BE2C (cell line): Measurements from ENCODE around the gene PARN.

ENCODE experiments used
- DNase-seq: peaks from one replicate; pipeline ENCODE4 v3.0.0-alpha.2; 2020
- H3K27me3 ChIP-seq: fragments of 250-450 bp; sonication (Bioruptor Pico); 2 replicates; pipeline ENCODE4 v1.5.1; 2020; ENCODE audit warnings: mild to moderate bottlenecking
- H3K36me3 ChIP-seq: fragments of 250-450 bp; sonication (Bioruptor Pico); 2 replicates; pipeline ENCODE4 v1.5.1; 2020; ENCODE audit warnings: mild to moderate bottlenecking
- H3K4me1 ChIP-seq: fragments of 250-450 bp; sonication (Bioruptor Pico); 2 replicates; pipeline ENCODE4 v1.5.1; 2020
- H3K4me3 ChIP-seq: 2 replicates; pipeline ENCODE4 v1.5.1; 2011; ENCODE audit warnings: low read depth, low read length
- H3K9me3 ChIP-seq: fragments of 250-450 bp; sonication (Bioruptor Pico); 2 replicates; pipeline ENCODE4 v1.5.1; 2020
- TF ChIP-seq, protein P1 (sequence below): IDR thresholded peaks from 2 replicates; pipeline ENCODE4 v1.5.1; 2012; ENCODE audit warnings: mild to moderate bottlenecking, low read depth, low read length

The PARN gene

DNA sequence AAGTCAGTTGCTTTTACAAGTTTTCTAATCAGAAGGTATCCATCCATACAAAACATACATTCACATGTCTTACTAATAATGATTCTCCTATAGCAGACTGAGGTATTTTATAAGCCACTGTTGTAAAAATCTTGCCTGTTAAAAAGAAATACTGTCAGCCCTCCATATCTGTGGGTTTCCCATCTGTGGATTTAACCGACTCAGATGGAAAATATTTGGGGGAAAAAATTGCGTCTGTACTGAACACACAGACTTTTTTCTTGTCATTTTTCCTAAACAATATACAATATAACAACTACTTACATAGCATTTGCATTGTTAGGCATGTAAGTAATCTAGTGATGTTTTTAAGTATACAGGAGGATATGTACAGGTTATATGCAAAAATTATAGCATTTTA lies 90.4 kb downstream of the PARN start:
- H3K4me1 ChIP-seq, result no peaks in the 10 kb centered on the region
- DNase-seq, result no peak
- H3K27me3 ChIP-seq, result no peaks in the 10 kb centered on the region
- H3K9me3 ChIP-seq, result no peaks in the 10 kb centered on the region
- no peaks in the 10 kb centered on the region for H3K36me3 ChIP-seq
- no peak overlapping the region for H3K4me3 ChIP-seq
- TF ChIP-seq, protein P1, sequence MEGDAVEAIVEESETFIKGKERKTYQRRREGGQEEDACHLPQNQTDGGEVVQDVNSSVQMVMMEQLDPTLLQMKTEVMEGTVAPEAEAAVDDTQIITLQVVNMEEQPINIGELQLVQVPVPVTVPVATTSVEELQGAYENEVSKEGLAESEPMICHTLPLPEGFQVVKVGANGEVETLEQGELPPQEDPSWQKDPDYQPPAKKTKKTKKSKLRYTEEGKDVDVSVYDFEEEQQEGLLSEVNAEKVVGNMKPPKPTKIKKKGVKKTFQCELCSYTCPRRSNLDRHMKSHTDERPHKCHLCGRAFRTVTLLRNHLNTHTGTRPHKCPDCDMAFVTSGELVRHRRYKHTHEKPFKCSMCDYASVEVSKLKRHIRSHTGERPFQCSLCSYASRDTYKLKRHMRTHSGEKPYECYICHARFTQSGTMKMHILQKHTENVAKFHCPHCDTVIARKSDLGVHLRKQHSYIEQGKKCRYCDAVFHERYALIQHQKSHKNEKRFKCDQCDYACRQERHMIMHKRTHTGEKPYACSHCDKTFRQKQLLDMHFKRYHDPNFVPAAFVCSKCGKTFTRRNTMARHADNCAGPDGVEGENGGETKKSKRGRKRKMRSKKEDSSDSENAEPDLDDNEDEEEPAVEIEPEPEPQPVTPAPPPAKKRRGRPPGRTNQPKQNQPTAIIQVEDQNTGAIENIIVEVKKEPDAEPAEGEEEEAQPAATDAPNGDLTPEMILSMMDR, result no peak

DNA sequence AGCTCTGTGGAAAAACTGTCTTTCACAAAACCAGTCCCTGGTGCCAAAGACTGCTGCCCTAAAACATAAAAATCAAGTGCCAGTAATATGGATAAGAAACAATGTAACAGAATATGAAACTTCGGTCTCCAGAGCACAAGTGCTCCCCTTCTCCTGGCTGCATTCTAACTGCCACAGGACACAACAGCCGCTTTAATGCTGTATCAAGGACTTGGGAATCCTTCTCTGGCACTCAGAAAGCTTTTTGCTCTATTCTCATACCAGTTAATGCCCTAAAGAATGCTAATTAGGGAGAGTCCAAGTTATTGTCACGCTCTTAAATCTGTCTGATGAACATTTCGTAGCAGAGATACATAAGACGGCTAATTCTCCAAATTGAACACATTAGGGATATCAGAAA lies 90.9 kb downstream of the PARN start:
- TF ChIP-seq, protein P1, result no peak
- H3K4me1 ChIP-seq, result no peaks in the 10 kb centered on the region
- no peaks in the 10 kb centered on the region for H3K36me3 ChIP-seq
- H3K27me3 ChIP-seq, result no peaks in the 10 kb centered on the region
- no peak overlapping the region for H3K4me3 ChIP-seq
- no peak for DNase-seq
- no peaks in the 10 kb centered on the region for H3K9me3 ChIP-seq

DNA sequence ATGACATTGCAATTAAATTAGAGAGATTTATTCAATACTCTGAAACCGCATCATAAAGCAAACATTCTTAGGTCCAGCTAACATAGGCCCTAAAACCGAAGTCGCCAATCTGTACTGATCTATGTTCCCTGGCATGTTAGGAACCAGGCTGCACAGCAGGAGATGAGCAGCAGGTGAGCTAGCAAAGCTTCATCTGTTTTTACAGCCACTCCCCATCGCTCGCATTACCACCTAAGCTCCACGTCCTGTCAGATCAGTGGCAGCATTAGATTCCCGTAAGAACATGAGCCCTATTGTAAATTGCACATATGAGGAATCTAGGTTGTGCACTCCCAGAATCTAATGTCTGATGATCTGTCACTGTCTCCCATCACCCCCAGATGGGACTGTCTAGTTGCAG lies 91.5 kb downstream of the PARN start:
- no peak for DNase-seq
- H3K27me3 ChIP-seq, result no peaks in the 10 kb centered on the region
- no peaks in the 10 kb centered on the region for H3K4me1 ChIP-seq
- no peaks in the 10 kb centered on the region for H3K9me3 ChIP-seq
- H3K36me3 ChIP-seq, result no peaks in the 10 kb centered on the region
- TF ChIP-seq, protein P1, result no peak
- no peak overlapping the region for H3K4me3 ChIP-seq

DNA sequence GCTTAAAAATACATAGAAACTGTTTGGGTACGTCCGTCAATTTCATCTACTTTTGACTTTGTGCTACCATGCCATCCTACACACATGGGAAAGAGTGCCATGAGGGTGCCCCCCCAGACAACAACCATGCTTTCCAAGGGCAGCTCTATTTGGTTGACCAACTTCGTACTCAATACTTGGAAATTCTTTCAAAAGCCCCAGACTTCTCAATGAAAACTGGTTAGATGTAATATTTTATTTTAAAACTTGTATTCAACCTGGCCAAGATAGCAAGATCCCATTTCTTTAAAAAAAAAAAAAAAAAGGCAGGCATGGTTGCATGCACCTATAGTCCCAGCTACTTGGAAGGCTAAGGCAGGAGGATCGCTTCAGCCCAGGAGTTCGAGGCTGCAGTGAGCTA lies 98.4 kb downstream of the PARN start:
- Histone ChIP-seq H3K36me3 (no peaks in the 10 kb centered on the region), H3K4me3 (no peak overlapping the region), H3K27me3 (no peaks in the 10 kb centered on the region), H3K4me1 (peaks cover 4% of the 10 kb centered on the region; the same call in 1 of the 2 replicates), H3K9me3 (no peaks in the 10 kb centered on the region)
- no peak for DNase-seq
- TF ChIP-seq, protein P1, result no peak

DNA sequence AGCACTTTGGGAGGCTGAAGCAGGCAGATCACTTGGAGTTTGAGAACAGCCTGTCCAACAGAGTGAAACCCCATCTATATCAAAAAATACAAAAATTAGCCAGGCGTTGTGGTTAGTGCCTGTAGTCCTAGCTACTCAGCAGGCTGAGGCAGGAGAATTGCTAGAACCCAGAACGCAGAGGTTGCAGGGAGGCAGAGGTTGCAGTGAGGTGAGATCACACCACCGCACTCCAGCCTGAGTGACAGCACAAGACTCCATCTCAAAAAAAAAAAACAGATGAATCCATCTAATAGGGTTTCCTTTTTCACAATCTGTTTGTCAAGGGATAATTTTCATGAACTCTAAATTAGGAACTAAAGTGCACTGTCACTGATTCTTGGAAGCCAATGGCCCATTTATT lies 99.0 kb downstream of the PARN start:
- Histone ChIP-seq H3K4me1 (peaks cover 4% of the 10 kb centered on the region; the same call in 1 of the 2 replicates), H3K4me3 (no peak overlapping the region), H3K27me3 (no peaks in the 10 kb centered on the region), H3K9me3 (no peaks in the 10 kb centered on the region), H3K36me3 (no peaks in the 10 kb centered on the region)
- TF ChIP-seq, protein P1, result no peak
- no peak for DNase-seq

DNA sequence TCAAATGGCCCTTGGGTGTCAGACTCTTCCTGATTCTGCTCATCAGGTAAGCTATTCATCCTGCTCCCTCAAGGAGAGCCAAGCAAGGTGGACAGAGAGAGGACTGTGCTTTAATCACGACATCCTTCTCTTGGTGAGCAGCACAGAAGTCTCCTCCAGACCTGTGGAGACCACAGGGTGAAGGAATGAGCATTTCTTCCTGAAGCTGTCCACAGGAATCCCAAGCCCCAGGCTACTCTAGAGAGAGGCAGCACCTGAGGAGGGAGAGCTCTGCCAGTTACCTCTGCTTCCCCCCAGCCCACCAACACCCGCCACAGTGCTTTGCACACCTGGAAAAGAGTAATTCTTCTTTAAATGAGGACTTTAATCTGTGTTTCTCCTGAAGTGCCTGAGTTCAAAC lies 100.0 kb downstream of the PARN start:
- peaks cover 4% of the 10 kb centered on the region; the same call in 1 of the 2 replicates for H3K4me1 ChIP-seq
- no peaks in the 10 kb centered on the region for H3K36me3 ChIP-seq
- no peak for DNase-seq
- no peaks in the 10 kb centered on the region for H3K9me3 ChIP-seq
- TF ChIP-seq, protein P1, result no peak
- H3K4me3 ChIP-seq, result no peak overlapping the region
- H3K27me3 ChIP-seq, result no peaks in the 10 kb centered on the region
